Activated T-helper 17 cell treated with anti-CD3 and anti-CD28 coated beads, Interleukin-2, amount 50 U/mL, for 72 hours (primary cell): ENCODE data around the gene MSX1. TPM values are rescaled to one million over a fixed set of nuclear protein-coding genes. Genes with fewer than 3 reads are reported as not detected.

Source experiments
- total RNA-seq, 2 donors: library from RNA; stranded (reverse); gene quantifications; one replicate each; pipeline ENCODE4 v1.2.3, GENCODE V29; 2022

The MSX1 gene
- total RNA-seq, 2 donors from 2014 or later, result not detected

Other genes with a start within 250 kb of the MSX1 start
- not detected for gene CYTL1, start 159.8 kb downstream of the MSX1 start, total RNA-seq
- gene STK32B, start 191.8 kb downstream of the MSX1 start, total RNA-seq, result not detected